Renal cortex interstitium (tissue), 11 donors: ENCODE data around the gene ASTL. TPM values are rescaled to one million over a fixed set of nuclear protein-coding genes. Genes with fewer than 3 reads are reported as not detected.

Experiments
- DNase-seq, 11 donors: peaks; one replicate each; pipeline ENCODE4 v3.0.0-alpha.2; 2013; ENCODE audit warnings: low read depth in 9 of 11, low spot score in 4 of 11; ENCODE audit errors: extremely low read depth in 1 of 11
- polyA plus RNA-seq, 3 donors: library from polyadenylated mRNA; unstranded; fragments of 120-200 nt; gene quantifications; one replicate each; pipeline ENCODE4 v1.2.1, GENCODE V29; 2013; ENCODE audit not compliant: insufficient read length in 3 of 3

ASTL gene
- polyA plus RNA-seq, 3 donors = 0.17 to 0.20 (median 0.20) TPM

DNA sequence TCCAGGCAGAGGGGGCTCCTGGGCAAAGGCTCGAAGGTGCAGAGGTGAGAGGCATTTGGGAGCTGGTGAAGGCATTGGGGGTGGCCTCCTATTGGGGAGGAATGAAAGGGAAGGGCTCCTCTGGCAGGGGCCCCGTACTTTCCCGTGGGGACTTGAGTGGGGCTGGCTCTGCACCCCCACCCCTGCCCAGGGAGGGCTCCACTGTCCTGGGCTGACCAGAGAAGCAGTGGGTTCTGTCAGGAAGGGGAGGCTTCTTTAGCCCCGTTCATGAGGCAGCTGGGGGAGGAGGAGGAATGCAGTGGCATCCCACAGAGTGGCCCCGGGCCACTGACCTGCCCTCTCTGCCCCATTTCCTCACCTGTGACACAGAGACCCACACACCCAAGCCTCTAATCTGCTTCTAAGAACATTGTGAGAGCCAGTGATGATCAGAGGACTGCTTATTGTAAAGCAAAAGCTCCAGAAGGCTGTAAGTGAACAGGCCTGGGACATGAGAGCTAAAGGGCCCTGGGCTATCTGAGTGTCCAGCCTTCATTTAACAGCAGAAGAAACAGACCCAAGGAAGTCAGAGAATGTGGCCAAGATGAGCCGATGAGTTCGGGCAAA lies 65.0 kb downstream of the ASTL start:
- no peak for DNase-seq

Other genes starting within 250 kb of the ASTL start
- 10 to 100 TPM; 17.7 to 26.0 (median 18.0) TPM for gene ANKRD36C, start 146.7 kb downstream of the ASTL start, polyA plus RNA-seq
- 1 to 10 TPM in 2 of 3 donors, under 1 TPM in 1; 0.83 to 2.8 (median 1.3) TPM for gene GPAT2, start 103.6 kb downstream of the ASTL start, polyA plus RNA-seq
- 1 to 10 TPM; 4.5 to 4.8 (median 4.5) TPM for gene ADRA2B, start 21.9 kb downstream of the ASTL start, polyA plus RNA-seq
- 1 to 10 TPM; 2.1 to 8.9 (median 2.9) TPM for gene DUSP2, start 6.9 kb upstream of the ASTL start, polyA plus RNA-seq
- gene STARD7, start 70.3 kb upstream of the ASTL start, polyA plus RNA-seq = 100 to 1,000 TPM; 135 to 159 (median 141) TPM
- 10 to 100 TPM; 38.3 to 44.0 (median 41.2) TPM for gene TMEM127, start 127.5 kb upstream of the ASTL start, polyA plus RNA-seq
- 10 to 100 TPM; 68.1 to 78.8 (median 70.7) TPM for gene CIAO1, start 127.7 kb upstream of the ASTL start, polyA plus RNA-seq
- gene SNRNP200, start 167.0 kb upstream of the ASTL start, polyA plus RNA-seq = 100 to 1,000 TPM; 187 to 201 (median 193) TPM
- 1 to 10 TPM; 3.8 to 5.1 (median 4.4) TPM for gene ITPRIPL1, start 186.8 kb upstream of the ASTL start, polyA plus RNA-seq
- gene NCAPH, start 197.3 kb upstream of the ASTL start, polyA plus RNA-seq = 10 to 100 TPM; 16.1 to 23.8 (median 21.8) TPM